GM19023 (cell line): ENCODE measurements around the gene MAN2A1.

ENCODE experiments used
- ATAC-seq: cut with Tn5 transposase; IDR thresholded peaks from one replicate; pipeline ENCODE4 v1.9.1; 2021; ENCODE audit warnings: mild to moderate bottlenecking, moderate library complexity; ENCODE audit not compliant: unreplicated experiment

Gene MAN2A1

GRCh38 chr5:109689740-109690241 lies at the start of gene MAN2A1:
MAN2A1 (plus strand) TSS chr5:109689927; CDS start chr5:109690418, 491 bp downstream.
- peak; percentile 56 for ATAC-seq

GRCh38 chr5:109640976-109641375 lies 48.8 kb upstream of the MAN2A1 start:
- no peak for ATAC-seq

GRCh38 chr5:109643791-109644350 lies 45.9 kb upstream of the MAN2A1 start:
- no peak for ATAC-seq

- ATAC-seq: no peak
Measured at GRCh38 chr5:109644829-109645228, 44.9 kb upstream of the MAN2A1 start.

- ATAC-seq: no peak
Measured at GRCh38 chr5:109645707-109646192, 44.0 kb upstream of the MAN2A1 start.

GRCh38 chr5:109649318-109649717 lies 40.4 kb upstream of the MAN2A1 start:
- no peak for ATAC-seq

GRCh38 chr5:109650493-109650892 lies 39.2 kb upstream of the MAN2A1 start:
- ATAC-seq: no peak

- ATAC-seq: no peak
Measured at GRCh38 chr5:109652096-109652495, 37.6 kb upstream of the MAN2A1 start.

GRCh38 chr5:109653042-109653441 lies 36.7 kb upstream of the MAN2A1 start:
- no peak for ATAC-seq

- no peak for ATAC-seq
Measured at GRCh38 chr5:109653561-109654239, 36.0 kb upstream of the MAN2A1 start.

- no peak for ATAC-seq
Measured at GRCh38 chr5:109654455-109654854, 35.3 kb upstream of the MAN2A1 start.

GRCh38 chr5:109655841-109656240 lies 33.9 kb upstream of the MAN2A1 start:
- ATAC-seq: no peak

- ATAC-seq: no peak
Measured at GRCh38 chr5:109656829-109657228, 32.9 kb upstream of the MAN2A1 start.

GRCh38 chr5:109659901-109660300 lies 29.8 kb upstream of the MAN2A1 start:
- ATAC-seq: no peak

- ATAC-seq: no peak
Measured at GRCh38 chr5:109660301-109660700, 29.4 kb upstream of the MAN2A1 start.

- ATAC-seq: no peak
Measured at GRCh38 chr5:109668237-109668636, 21.5 kb upstream of the MAN2A1 start.

GRCh38 chr5:109668668-109669422 lies 20.9 kb upstream of the MAN2A1 start:
- ATAC-seq: peak; percentile 52

- no peak for ATAC-seq
Measured at GRCh38 chr5:109669991-109670706, 19.6 kb upstream of the MAN2A1 start.

- no peak for ATAC-seq
Measured at GRCh38 chr5:109671136-109671535, 18.6 kb upstream of the MAN2A1 start.

GRCh38 chr5:109674596-109674995 lies 15.1 kb upstream of the MAN2A1 start:
- no peak for ATAC-seq

- no peak for ATAC-seq
Measured at GRCh38 chr5:109676920-109677319, 12.8 kb upstream of the MAN2A1 start.
